HL-60 (cell line): ENCODE results near the gene TOMM34.

ENCODE experiments used
- DNase-seq, 2 experiments: peaks; one replicate each; pipeline ENCODE4 v3.0.0-alpha.2; 2010 to 2020; ENCODE audit warnings: low read depth in 1 of 2, low spot score in 1 of 2
- H3K27ac ChIP-seq: fragments of 250-450 bp; sonication (Bioruptor Pico); replicated peaks from 2 replicates; pipeline ENCODE4 v1.5.1; 2020; ENCODE audit warnings: mild to moderate bottlenecking, moderate library complexity
- H3K27me3 ChIP-seq: fragments of 250-450 bp; sonication (Bioruptor Pico); 2 replicates; pipeline ENCODE4 v1.5.1; 2021; ENCODE audit warnings: mild to moderate bottlenecking, moderate library complexity; ENCODE audit not compliant: insufficient read depth, poor library complexity, severe bottlenecking
- H3K4me3 ChIP-seq: replicated peaks from 2 replicates; pipeline ENCODE4 v1.5.1; 2011; ENCODE audit warnings: mild to moderate bottlenecking, control low read depth, low read length; ENCODE audit not compliant: insufficient read depth
- CTCF ChIP-seq: IDR thresholded peaks from one replicate; pipeline ENCODE4 v1.5.1; 2011; ENCODE audit warnings: low read length, control low read depth, inconsistent platforms; ENCODE audit not compliant: insufficient read depth
- GABPA ChIP-seq: IDR thresholded peaks from 2 replicates; pipeline ENCODE4 v1.6.1; 2012; ENCODE audit warnings: low read depth
- POLR2AphosphoS5 ChIP-seq: IDR thresholded peaks from 2 replicates; pipeline ENCODE4 v1.6.1; 2012; ENCODE audit warnings: low read depth
- REST ChIP-seq: IDR thresholded peaks from 2 replicates; pipeline ENCODE4 v1.6.1; 2012; ENCODE audit warnings: low read depth; ENCODE audit not compliant: insufficient replicate concordance
- SPI1 ChIP-seq: IDR thresholded peaks from 2 replicates; pipeline ENCODE4 v1.6.1; 2012; ENCODE audit warnings: low read depth, mild to moderate bottlenecking, borderline replicate concordance

The TOMM34 gene

GRCh38 chr20:44904377-44904776 is 55.8 kb downstream of the TOMM34 start:
- H3K27me3 ChIP-seq = no peaks in the 10 kb centered on the region
- no peak overlapping the region for H3K27ac ChIP-seq
- no peak for TF ChIP-seq REST
- TF ChIP-seq POLR2AphosphoS5 = no peak
- no peak for TF ChIP-seq GABPA
- no peak for TF ChIP-seq SPI1
- no peak for TF ChIP-seq CTCF
- H3K4me3 ChIP-seq = no peak overlapping the region
- no peak for DNase-seq

- H3K27ac ChIP-seq = no peak overlapping the region
- H3K27me3 ChIP-seq = no peaks in the 10 kb centered on the region
- TF ChIP-seq SPI1 = no peak
- no peak for TF ChIP-seq CTCF
- no peak for TF ChIP-seq POLR2AphosphoS5
- TF ChIP-seq REST = no peak
- no peak for TF ChIP-seq GABPA
- DNase-seq = no peak
- H3K4me3 ChIP-seq = no peak overlapping the region
Observed at GRCh38 chr20:44901974-44902373, 58.2 kb downstream of the TOMM34 start.

GRCh38 chr20:44900231-44900854 is 59.9 kb downstream of the TOMM34 start:
- Histone ChIP-seq H3K4me3 (no peak overlapping the region), H3K27ac (no peak overlapping the region), H3K27me3 (no peaks in the 10 kb centered on the region)
- DNase-seq = no peak
- TF ChIP-seq GABPA = no peak
- no peak for TF ChIP-seq SPI1
- no peak for TF ChIP-seq POLR2AphosphoS5
- no peak for TF ChIP-seq CTCF
- no peak for TF ChIP-seq REST
